ENCODE data around the gene RAB40C.

RAB40C gene

GRCh38 chr16:636206-637080 lies 46.6 kb downstream of the RAB40C start, which contains the start of gene METTL26:
Gene METTL26 (minus strand): TSS chr16:636305. CDS start chr16:636290, 15 bp downstream.
- in situ Hi-C loops (cut with MboI; ENCODE audit: low pct_unique_long_range_greater_than_20kb, low sequenced_read_pairs, unreplicated experiment), result no loop called here
- DNase-seq (ENCODE audit: low spot score), result peak; percentile 99
- no peak for TF ChIP-seq CTCF (IDR thresholded peaks at IDR 0.05; ENCODE audit: extremely low read depth, insufficient read depth, missing control alignments)

DNA sequence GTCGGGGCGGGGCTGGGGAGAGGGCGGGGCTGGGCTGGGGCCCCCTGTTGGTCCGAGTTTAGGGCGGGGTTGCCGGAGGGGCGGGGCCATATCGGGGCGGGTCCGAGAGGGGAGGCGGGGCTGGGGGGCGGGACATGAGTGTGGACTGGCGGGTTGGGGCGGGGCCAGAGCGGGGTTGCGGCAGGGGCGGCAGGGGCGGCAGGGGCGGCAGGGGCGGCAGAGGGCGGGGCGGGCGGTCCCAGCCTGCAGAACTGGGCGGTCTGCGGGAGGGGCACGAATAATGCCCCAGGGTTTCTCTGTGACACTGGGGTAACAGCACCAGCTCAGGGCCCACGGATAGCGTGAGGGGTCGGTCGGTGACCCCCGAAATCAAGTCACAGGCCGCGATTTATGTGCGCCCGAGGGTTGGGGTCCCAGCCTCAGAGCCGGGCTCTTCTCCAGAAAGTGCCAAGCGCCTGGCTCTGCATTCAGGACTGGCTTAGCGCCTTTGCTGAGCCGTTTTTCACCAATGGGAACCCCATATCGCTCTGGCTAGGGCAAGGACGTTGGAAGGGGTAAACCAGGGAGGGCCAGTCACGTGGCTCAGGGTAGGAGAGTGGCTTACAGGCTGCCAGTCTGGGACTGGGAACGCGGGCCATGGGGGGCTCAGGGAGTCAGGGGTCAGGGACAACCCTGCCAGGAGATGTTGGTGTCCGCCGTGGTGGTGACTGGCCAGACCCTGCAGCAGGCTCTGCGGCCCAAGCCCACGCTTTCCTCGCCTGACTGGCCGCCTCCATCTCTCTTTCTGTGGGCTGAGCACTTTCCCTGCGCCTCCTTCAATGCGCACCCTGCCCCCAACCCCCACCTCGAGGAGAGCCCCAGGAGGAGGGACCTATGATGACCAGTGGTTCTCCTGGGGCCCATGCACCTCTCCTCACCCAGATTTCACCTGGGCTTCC lies 47.5 kb downstream of the RAB40C start:
- DNase-seq (ENCODE audit: low spot score), result peak; percentile 100
- TF ChIP-seq CTCF (IDR thresholded peaks at IDR 0.05; ENCODE audit: extremely low read depth, insufficient read depth, missing control alignments), result no peak
- in situ Hi-C loops (cut with MboI; ENCODE audit: low pct_unique_long_range_greater_than_20kb, low sequenced_read_pairs, unreplicated experiment), result no loop called here

- no peak for TF ChIP-seq CTCF (IDR thresholded peaks at IDR 0.05; ENCODE audit: extremely low read depth, insufficient read depth, missing control alignments)
- no peak for DNase-seq (ENCODE audit: low spot score)
- in situ Hi-C loops (cut with MboI; ENCODE audit: low pct_unique_long_range_greater_than_20kb, low sequenced_read_pairs, unreplicated experiment), result no loop called here
Observed at GRCh38 chr16:638034-638543, 48.2 kb downstream of the RAB40C start.

DNA sequence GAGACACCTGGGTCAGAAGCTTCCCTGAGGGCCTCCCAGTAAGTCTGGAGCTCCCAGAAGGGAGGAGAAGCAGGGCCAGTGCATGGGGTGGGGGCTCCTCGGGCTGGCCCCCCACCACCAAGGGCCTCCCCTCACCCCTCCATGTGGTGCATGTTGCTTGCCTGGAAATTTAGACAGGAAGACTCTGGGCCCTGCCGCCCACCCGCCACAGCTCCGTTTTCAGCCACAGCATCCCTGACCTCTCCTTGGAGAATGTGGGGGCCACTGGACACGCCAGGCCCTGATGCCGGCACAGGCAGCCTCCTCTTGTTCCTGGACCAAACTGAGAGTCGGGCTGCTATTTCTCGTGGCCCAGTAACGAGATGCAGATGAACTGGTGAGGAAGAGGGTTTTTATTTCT lies 49.0 kb downstream of the RAB40C start:
- no peak for TF ChIP-seq CTCF (IDR thresholded peaks at IDR 0.05; ENCODE audit: extremely low read depth, insufficient read depth, missing control alignments)
- in situ Hi-C loops (cut with MboI; ENCODE audit: low pct_unique_long_range_greater_than_20kb, low sequenced_read_pairs, unreplicated experiment), result no loop called here
- no peak for DNase-seq (ENCODE audit: low spot score)

GRCh38 chr16:640614-641013 lies 50.7 kb downstream of the RAB40C start:
- in situ Hi-C loops (cut with MboI; ENCODE audit: low pct_unique_long_range_greater_than_20kb, low sequenced_read_pairs, unreplicated experiment), result no loop called here
- TF ChIP-seq CTCF (IDR thresholded peaks at IDR 0.05; ENCODE audit: extremely low read depth, insufficient read depth, missing control alignments), result no peak

More at GRCh38 chr16:640614-641013, 50.7 kb downstream of the RAB40C start:
- no peak for DNase-seq (ENCODE audit: low spot score)

Measured in GM13977 (cell line).